ENCODE results near the gene PHLPP1. TPM values are rescaled to one million over a fixed set of nuclear protein-coding genes. Genes with fewer than 3 reads are reported as not detected.

Gene PHLPP1
- total RNA-seq, 1 experiment from 2014 or later: 39.9 TPM

- Histone ChIP-seq H3K27me3 (ENCODE audit: insufficient read depth, low read length) (no peaks in the 10 kb centered on the region), H3K9ac (ENCODE audit: extremely low read depth, insufficient read length, low read length) (no peak overlapping the region), H3K9me3 (ENCODE audit: control insufficient read depth, low read depth, low read length) (no peaks in the 10 kb centered on the region), H2BK12ac (ENCODE audit: insufficient read length, low read depth, low read length) (no peak overlapping the region), H3K4me1 (ENCODE audit: insufficient read depth, low read length) (no peaks in the 10 kb centered on the region), H3K27ac (ENCODE audit: insufficient read length, low read depth, low read length) (no peak overlapping the region), H4K91ac (ENCODE audit: insufficient read length, low read depth, low read length) (no peak overlapping the region), H2AFZ (ENCODE audit: low read length) (no peak overlapping the region), H2BK15ac (ENCODE audit: low read depth, low read length) (no peak overlapping the region), H3K4ac (ENCODE audit: low read depth, low read length) (no peak overlapping the region), H3K18ac (ENCODE audit: insufficient read length, low read depth, low read length) (no peak overlapping the region), H2BK5ac (ENCODE audit: insufficient read length, low read length) (no peak overlapping the region), H3T11ph (ENCODE audit: low read length) (no peak overlapping the region), H3K4me2 (ENCODE audit: insufficient read depth, insufficient read length, low read length) (no peak overlapping the region), H3K56ac (ENCODE audit: insufficient read length, low read depth, low read length) (no peak overlapping the region), H2BK120ac (ENCODE audit: low read depth, low read length, poor library complexity, severe bottlenecking) (no peak overlapping the region), H3K79me1 (ENCODE audit: insufficient read depth, low read depth, low read length, poor library complexity, severe bottlenecking) (no peaks in the 10 kb centered on the region), H3K79me2 (ENCODE audit: insufficient read depth, low read length) (0 out of 2 replicates have a peak, but pooled peaks cover 1% of the 10 kb centered on the region), H3K23ac (ENCODE audit: insufficient read length, low read depth, low read length) (no peak overlapping the region), H3K23me2 (ENCODE audit: insufficient read length, low read depth, low read length, poor library complexity, severe bottlenecking) (no peaks in the 10 kb centered on the region), H4K20me1 (ENCODE audit: control insufficient read depth, insufficient read depth, insufficient read length) (no peaks in the 10 kb centered on the region), H2BK20ac (ENCODE audit: low read depth, low read length, poor library complexity, severe bottlenecking) (no peak overlapping the region), H4K5ac (ENCODE audit: insufficient read length, low read depth, low read length) (no peak overlapping the region), H2AK5ac (ENCODE audit: insufficient read length, low read length) (no peak overlapping the region), H4K8ac (replicated peaks; ENCODE audit: insufficient read length, low read depth, low read length) (no peak overlapping the region), H3K14ac (ENCODE audit: insufficient read depth, low read length) (no peak overlapping the region)
- DNase-seq: no peak
- Mint-ChIP-seq H3K4me3 (no peak overlapping the region), H3K9me3 (no peaks in the 10 kb centered on the region), H3K27me3 (ENCODE audit: low read depth) (no peaks in the 10 kb centered on the region), H3K27ac (no peak overlapping the region; a peak in 1 of 7 replicates), H3K4me1 (peaks cover 0 to 7% of the 10 kb centered on the region in 2 experiments; a peak in 1 of 4 replicates), H3K36me3 (ENCODE audit: insufficient read depth in 1 of 3, low read depth in 3 of 3) (peaks cover 17 to 28% (median 26%) of the 10 kb centered on the region in 3 experiments; a peak in 6 of 7 replicates)
- WGBS (ENCODE audit: extremely low coverage, insufficient read length, low lambda C conversion rate): no CpG with 5 or more reads among the region's 2 CpGs
- TF ChIP-seq CTCF (conservative IDR thresholded peaks at IDR 0.05): no peak
Observed at GRCh38 chr18:62919109-62919838, 203.9 kb downstream of the PHLPP1 start.

Measured in H9 (cell line).